HT1080 (cell line): ENCODE measurements around the gene PPARA. TPM values are rescaled to one million over a fixed set of nuclear protein-coding genes. Genes with fewer than 3 reads are reported as not detected.

Source experiments
- DNase-seq: peaks from one replicate; pipeline ENCODE4 v3.0.0-alpha.2; 2015; ENCODE audit warnings: low read depth
- total RNA-seq: library from RNA; depleted of rRNA; stranded (reverse); fragments of >200 nt; shearing (Covaris generic); gene quantifications from 2 replicates; pipeline ENCODE4 v1.2.3, GENCODE V29; 2014

Gene PPARA
- total RNA-seq, 1 experiment from 2014 or later = 4.3 TPM

DNA sequence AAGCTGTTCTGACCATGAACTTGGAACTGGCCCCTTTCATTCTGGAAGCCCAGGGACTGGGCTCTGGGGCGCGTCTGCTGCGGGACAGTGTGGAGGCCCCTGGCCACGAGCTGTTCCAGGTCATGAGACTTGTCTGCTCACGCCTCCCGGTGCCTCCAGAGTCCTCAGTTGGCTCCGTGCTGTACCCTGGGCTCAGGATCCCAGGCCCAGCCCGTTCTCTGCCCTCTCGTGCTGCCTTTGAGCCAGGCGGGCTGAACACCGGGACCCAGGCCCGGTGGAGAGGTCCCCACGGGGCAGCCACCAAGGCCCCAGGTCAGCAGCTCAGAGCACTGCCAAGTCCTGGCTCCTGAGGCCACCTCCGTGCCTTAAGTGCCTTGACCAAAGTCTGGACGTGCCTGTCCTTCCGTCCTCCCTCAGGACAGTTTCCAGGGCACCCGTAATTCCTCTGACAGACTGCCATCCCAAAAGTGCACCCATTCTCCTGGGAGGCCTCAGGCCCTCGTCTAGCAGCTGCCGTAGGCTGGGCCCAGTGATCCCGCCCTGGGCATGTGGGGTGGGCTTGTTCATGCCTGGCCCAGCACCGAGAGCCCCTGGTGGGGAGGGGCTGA lies 36.3 kb upstream of the PPARA start:
- DNase-seq = no peak

DNA sequence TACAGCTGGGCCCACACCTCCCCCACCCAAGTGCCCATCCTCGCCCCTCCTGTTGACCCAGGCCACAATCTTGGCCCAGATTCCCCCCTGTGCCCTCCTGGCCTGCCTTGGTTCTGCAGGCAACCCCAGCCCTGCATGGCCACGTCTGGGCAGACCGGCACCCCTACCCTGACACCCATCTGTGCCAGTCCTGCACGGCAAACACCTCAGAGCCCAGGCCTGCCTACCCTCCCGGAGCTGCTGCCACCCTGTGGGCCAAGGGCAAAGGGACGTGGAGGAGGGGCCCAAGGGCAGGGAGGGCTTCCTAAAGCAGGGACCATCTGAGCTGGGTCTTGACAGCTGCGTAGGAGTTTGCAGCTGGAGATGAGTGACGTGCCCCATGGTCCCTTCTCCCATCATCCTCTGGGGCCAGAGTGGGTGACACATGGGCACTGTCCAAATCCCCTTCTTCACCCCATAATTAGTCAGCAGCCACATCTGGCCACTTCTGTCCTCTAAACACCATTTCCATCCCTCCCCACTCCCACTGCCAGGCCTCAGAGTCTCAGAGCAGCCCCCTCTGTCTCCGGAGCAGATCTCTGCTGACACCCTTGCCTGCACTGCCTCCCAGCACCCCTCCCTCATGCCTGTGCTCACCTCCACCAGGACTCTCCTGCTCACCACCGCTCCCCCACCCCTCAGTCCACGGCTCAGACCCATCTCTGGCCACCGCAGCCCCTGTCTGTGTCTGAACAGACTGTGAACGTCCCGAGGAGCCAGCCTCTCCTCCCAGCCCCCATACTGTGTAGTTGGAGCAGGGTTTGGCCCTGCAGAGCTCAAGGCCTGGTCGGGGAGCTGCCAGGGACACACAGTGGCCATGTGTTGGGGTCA lies 35.6 kb upstream of the PPARA start:
- DNase-seq = no peak

GRCh38 chr22:46115388-46115678 lies 35.0 kb upstream of the PPARA start:
- DNase-seq = no peak

DNA sequence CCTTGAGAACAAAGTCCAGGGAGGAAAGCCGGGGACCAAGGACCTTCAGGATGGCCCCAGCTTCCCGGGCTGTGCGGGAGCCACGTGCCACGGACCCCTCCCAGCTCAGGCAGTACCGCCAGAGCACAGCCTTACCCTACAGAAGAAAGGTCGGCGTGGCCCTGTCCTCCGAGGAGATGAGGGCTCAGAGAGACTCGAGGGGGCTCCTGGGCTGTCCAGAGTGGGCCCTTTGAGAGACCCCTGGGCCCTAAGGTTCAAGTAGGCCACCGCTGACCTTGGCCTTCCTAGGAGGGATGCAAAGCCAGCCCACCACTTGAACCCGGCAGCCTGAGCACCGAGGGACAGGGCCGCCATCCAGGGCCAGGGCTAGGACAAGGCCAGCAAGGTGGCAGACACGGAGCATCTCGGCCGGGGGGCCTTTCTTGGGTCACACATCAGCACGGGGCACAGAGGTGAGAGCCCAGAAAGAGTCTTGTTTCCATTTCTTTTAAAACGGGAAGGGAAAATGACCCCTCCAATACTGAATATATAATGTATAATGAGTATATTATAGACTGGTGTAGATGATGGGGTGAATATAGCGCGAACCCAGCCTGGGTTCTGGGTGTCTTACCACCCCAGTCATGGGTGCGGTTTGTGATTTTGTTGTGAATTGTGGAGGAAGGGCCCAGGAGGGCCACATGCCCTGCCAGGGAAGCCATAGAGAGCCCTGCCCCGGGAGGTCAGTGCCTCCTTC lies 34.4 kb upstream of the PPARA start:
- no peak for DNase-seq

DNA sequence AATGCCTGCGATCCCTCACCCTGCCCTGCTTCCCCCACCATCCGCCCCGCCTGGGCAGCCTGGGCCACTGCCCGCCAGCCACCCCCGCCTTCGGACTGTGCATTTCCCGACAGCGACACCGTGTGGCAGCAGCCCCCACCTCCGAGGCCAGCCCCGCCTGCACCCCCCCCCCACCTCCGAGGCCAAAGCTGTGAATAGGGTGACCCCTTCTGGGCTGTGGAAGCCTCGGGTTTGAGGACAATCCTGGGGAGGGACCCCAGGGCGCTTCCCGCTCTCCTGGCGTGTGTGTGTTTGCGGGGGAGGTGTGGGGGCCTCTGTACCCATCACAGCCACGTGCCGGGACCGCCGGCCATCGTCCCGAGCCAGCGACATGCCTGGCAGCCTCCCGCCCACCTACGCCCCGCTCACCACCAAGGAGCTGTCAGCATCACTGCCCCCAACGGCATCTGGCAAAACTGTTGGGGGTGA lies 33.8 kb upstream of the PPARA start:
- DNase-seq = peak; percentile 67

- DNase-seq = no peak
These were observed 32.8 kb upstream of the PPARA start for GRCh38 chr22:46117206-46118199.

DNA sequence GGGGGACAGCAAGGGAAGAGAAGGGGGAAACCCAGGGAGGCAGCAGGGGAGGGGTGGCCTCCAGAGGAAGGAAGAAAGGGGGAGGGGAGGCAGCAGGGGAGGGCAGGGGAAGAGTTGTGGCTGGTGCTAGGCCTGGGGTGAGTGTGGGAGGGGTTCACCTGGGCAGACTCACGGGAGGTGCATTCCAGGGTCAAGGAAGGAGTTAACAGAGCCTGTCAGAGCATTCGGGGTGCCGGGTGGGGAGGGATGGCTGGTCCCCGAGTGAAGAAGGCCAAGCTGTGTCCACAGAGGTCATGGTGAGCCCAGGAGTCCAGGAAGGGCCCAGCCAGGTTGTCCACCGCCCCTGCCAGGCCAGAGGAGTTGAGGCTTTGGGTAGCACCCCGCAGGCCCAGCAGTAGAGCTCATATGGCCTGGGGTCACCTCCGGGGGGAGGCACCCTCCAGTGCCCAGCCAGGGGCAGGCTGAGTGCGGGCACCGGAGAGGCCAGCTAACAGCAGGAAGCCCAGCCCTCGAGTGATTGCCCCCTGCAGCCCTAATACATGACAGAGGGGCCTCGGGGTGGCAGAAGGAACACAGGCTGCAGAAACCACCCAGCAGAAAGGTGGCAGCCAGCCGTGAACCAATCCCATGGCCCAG lies 31.1 kb upstream of the PPARA start:
- no peak for DNase-seq

- DNase-seq = no peak
These were observed 30.5 kb upstream of the PPARA start for GRCh38 chr22:46119729-46120419.

DNA sequence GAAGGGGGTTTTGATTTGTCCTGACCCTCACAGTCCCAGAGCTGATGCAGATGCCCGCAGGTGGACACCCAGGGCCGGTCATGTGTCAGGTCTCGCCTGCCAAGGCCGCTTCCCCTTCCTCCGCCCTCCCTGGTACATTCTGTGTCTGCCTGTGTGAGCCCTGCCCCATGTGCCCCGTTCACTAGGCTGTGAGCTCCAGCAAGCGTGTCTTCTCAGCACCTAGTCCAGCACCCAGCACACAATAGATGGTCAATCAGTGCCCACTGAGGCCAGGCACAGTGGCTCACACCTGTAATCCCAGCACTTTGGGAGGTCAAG lies 29.9 kb upstream of the PPARA start:
- no peak for DNase-seq

DNA sequence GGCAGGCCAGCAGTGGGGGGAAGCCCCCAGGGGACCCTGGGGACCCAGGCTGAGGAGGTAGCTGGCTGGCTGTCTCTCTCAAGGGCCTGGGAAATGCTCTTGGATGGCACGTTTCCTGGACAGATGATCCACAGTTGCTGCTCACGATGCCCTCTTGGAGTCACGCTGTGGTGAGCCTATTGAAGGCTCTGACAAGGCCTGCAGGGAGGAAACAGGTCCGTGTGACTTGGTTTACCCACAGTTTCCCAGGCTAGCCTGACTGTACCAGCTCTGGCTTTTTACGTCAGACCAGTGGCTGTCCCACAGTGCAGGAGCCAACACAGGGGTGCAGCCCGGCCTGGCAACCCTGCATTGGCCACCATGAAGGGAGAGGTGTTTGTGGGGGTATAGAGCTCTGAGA lies 29.2 kb upstream of the PPARA start:
- no peak for DNase-seq

DNA sequence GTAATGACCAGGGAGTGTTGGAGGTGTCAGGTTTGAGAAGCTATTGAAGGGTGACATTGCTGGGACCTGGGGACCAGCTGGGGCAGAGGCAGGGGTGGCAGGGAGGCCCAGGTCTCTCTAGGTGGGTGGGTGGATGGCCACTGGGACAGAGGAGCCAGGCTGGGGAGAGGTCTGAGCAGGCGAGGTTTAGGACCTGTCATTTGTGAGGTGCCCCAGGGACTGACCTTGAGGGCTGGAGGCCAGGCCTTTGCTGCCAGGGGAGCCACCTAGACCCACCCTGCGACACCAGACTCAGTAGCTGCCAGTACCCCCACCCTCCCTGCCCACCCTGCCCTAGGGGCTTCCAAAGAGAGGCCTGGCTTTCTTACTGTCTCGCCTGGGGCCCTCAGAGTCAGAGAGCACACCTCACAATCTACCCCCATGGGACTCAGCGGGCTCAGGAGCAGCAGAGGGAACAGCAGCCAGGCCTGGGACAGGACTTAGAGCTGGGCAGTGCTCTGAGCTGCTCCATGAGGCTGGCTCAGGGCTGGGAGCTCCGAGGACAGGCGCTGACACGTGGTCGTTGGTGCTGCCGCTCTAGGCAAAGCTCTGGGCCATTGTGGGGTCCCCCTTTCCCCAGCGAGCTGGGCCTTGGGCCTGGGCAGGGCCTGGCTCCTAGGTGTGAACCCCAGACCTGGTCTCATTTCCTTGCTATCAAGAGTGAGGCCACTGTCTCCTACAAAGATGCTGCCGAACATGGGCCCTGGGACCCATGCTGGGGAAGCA lies 28.6 kb upstream of the PPARA start:
- no peak for DNase-seq

- no peak for DNase-seq
These were observed 27.8 kb upstream of the PPARA start for GRCh38 chr22:46122511-46122971.

- no peak for DNase-seq
These were observed 27.2 kb upstream of the PPARA start for GRCh38 chr22:46122980-46123693.

DNA sequence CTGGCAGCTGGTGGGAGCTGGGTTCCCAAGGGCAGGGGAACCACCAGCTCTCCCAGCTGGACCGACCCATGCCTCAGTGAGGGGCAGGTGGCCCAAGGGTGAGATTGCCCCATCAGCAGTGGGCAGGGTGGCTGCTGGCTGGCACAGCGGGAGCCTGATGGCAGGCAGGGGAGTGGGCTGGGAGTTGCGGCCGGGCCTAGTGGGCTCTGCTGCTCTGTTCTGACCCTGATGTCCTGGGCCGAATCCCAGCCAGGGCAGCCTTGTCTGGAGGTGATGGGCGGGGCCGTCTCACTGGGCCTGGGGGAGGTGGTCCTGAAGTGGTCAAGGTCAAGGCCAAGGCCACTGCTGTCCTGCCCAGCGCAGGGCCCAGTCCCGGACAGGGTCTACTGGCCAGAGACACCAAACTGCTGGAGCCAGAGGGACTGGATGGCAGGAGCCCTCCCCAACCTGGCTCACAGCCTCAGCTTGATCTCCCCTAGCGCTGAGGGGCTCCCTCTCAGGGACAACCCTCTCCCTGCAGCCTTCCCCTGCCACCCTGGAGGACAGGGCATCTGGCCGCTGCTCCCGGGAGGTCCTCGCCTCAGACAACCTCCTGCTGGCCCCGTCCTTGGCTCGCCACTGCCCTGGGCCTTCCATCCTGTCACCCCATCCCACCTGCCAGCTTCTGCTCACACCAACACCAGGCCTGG lies 26.5 kb upstream of the PPARA start:
- no peak for DNase-seq

DNA sequence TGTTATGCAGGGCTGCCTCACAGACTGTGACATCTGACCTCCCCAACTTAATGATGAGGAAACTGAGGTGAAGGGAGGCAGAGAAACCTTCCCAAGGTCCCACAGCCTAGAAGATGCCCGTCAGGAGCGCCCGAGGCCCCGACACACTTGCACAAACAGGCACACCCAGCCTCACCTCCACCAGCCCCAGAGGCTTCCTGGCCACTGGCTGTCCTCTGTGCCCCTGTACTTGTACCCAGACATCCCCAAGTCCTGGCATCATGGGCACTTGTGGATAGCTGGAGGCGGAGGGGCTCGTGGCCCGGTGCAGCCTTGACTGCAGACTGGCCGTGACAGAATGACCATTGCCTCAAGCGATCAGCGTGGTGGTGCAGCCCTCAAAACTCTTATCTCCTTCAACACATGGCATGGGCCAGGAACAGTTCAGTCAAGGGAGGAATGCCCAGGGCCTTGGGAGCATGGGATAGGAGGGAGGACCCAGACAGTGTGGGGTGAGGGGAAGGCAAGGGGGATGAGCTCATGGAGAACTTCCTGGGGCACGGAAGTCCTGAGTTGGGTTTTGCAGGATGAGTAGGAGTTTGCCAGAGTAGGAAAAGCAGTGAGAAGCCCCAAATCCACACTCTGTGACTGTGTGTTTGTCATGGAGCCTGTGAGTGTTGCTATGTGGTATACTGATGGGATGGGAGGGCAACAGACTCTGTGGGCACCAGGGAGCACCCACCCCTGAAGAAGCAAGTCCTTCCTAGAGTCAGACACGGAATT lies 25.8 kb upstream of the PPARA start:
- no peak for DNase-seq

DNA sequence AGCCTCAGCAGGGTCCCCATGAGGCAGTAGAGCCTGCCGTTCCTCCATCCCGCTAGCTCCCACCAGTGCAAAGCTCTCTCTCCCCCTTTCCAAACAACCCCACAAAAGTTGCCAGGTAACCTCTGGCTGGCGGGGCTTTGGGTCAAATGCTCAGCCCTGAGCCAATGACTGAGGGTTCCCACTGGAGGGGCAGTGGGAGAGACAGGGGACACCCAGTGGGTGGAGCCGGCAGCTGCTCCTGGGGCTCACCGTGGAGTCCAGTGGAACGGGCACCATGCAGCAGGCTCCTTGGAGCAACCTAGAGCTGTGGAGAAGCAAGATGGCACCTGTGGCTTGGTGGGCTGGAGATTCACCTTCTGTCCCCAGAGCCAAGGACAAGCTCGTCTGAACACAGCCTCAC lies 25.0 kb upstream of the PPARA start:
- DNase-seq = no peak
